Femur (tissue), 1 donor: ENCODE data around the gene GMDS.
A peak's percentile ranks its signal among the peaks of the same experiment; 100 is the strongest.
"Not testable (repeated sequence)": the region's sequence is repeated elsewhere in the genome, so short reads cannot be mapped to it uniquely, and the experiment has no call there.

Experiments used
- DNase-seq: peaks from one replicate; pipeline ENCODE4 v3.0.0-alpha.2; 2017

Gene GMDS

GRCh38 chr6:1850121-1850839 lies 395.1 kb downstream of the GMDS start:
- DNase-seq, result no peak

DNA sequence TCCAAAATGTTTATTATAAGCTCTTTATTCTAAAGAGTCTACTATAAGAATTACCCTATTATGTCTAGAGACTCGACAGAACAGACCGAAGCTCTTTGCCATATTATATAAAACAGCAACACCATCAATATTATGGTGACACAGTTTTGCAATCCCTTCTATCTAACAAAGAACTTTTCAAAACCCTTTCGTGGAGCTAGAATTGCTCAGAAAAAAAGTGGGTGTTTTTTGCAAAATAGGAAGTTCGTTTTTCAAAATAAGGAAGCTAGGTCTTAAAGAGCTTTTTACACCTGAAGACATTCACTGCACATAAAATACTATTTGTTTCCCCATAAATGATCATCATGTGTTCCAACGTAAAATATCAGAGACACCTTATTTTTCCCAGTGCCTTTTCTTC lies 395.7 kb downstream of the GMDS start:
- DNase-seq, result no peak

- no peak for DNase-seq
Observed at GRCh38 chr6:1848752-1849151, 396.7 kb downstream of the GMDS start.

GRCh38 chr6:1846611-1847010 lies 398.8 kb downstream of the GMDS start:
- DNase-seq, result no peak

GRCh38 chr6:1845543-1845942 lies 399.9 kb downstream of the GMDS start:
- not testable (repeated sequence) for DNase-seq

DNA sequence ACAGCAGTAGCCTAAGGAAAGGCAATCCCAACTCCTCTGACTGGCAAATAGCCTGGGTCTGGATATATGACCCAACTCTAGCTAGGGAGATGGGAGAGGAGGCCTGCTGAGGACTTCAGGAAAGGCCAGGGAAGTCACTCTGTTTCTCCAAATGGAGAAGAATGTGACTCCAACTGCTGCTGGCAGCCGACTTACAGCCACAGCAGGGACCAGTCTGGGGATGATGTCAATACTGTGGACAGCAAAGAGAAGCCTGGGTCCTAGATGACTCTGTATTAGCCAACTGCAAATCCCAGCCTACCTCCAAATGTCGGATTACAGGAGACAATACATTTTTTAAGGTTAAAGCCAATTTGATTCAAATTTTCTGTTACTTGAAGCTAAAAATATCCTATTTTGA lies 403.1 kb downstream of the GMDS start:
- no peak for DNase-seq

DNA sequence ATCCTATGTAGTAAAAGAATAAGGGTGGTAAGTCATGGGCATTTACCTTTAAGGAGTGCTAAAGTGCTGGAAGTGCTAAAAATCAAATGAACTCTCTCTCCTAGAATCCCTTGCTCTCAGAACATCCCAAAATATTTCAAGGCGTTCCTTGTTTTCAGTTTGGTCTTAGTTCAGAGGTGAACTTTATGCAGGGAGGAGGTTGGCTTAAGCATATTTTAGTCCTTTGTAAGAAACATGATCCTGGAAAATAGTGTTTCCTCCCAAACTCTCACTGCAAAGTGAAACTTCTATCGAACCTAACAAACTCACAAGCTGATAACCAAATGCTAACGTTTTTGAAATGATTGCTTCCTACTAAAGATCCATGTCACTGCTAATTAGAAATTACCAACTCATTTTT lies 404.3 kb downstream of the GMDS start:
- DNase-seq, result no peak

- peak; percentile 36 for DNase-seq
Observed at GRCh38 chr6:1840491-1841121, 404.8 kb downstream of the GMDS start.

- no peak for DNase-seq
Observed at GRCh38 chr6:1839361-1839760, 406.0 kb downstream of the GMDS start.

DNA sequence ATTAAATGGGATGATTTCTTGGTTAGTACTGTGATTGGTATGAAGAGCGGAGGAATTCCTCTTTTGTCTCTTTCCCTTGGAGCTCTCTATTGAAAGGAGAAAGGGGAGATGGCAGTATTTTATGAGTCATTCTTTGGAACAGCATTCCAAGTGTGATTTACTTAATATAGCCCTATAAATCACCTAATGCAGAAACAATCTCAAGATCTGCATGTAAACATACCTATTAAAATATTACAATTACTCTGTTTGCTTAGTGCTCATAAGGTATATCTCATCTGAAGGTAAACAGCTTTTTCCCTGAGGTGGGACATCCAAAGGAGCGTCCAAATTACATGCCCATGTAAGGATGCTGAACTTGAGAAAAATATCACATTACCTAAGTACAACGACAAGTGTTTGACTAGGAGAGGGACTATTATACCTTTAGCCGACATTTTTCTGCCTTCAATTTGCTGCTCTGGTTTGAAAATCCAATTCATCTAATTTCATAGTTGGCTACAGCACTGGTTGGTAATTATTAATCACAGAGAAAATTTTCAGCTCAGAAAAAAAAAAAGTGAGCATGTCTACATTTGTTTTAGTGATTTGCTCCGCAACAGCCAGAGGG lies 406.7 kb downstream of the GMDS start:
- no peak for DNase-seq

- no peak for DNase-seq
Observed at GRCh38 chr6:1837826-1838225, 407.6 kb downstream of the GMDS start.

DNA sequence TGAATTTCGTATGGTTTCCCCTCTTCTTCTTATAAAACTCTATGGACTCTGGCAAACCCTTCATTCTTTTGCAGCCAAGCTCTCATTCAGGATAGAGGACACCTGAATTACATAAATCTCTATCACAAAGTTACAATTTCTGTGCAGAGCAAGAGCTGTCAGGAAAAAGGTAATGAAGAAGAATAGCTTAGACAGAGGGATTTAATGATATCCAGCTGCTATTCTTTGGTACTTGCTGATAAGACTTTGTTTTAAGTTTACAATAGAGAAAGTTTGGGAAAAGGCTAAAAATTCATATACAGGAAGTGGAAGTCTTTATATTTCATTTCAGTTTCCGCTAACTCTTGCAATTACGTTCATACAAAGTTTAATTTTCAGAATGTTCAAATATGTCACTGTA lies 408.7 kb downstream of the GMDS start:
- no peak for DNase-seq

DNA sequence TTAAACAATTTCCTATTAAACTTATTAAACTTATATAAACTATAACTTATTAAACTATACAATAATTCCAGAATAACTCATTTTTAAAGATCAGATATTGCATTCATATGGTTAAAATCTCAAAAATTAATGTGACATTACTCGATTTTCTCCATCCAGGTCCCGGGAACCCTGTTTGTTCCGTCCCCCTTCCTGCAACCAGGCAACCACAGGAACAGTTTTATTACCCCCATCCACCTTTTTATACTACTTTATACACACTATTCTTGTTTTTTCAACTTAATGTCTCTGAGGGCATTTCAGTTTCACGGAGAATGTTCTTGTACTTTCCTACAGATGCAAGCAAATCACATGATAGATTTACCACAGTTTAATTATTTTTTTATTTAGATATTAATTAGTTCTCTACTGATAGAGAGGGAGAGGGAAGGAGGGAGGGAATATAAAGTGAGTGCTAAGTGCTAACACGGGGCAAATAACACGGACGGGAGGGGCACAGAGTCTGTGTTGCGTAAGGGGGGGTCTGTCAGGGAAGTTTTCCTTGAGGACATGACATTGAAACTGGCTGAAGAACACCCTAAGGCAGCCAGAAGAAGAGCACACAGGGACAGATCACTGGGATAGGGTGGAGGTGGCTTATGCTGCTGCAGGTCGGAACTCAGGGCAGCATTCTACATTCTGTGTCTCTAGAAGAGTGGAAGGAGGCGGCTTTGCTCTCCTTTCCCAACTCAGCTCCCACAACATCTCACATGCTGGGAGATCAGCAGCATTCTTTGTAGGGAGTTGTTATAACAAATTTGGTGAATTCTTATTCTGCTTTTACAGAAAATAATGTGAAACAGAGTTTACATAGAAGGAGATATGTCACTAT lies 410.5 kb downstream of the GMDS start:
- no peak for DNase-seq

GRCh38 chr6:1834207-1834606 lies 411.2 kb downstream of the GMDS start:
- no peak for DNase-seq

GRCh38 chr6:1832844-1833787 lies 412.3 kb downstream of the GMDS start:
- peak; percentile 81 for DNase-seq

DNA sequence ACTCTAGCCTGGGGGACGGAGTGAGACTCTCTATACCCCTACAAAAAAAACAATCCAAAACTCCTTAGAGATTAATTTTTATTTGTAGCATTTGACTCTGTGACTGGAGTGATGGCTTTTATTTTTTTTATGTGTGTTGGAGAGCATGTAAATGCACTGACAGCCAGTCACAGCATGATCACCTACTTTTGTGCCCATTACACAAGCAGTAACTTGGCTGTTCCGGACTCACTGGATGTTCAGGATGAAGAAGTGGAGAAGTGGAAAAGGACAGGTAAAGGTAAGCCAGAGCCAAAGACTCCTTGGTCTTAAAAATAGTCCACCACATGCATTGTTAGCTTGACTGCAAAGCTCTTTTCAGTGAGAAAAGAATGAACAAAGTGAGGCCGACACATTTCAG lies 413.0 kb downstream of the GMDS start:
- DNase-seq, result no peak

- DNase-seq, result no peak
Observed at GRCh38 chr6:1827984-1828793, 417.2 kb downstream of the GMDS start.

- DNase-seq, result no peak
Observed at GRCh38 chr6:1825926-1826325, 419.5 kb downstream of the GMDS start.

- no peak for DNase-seq
Observed at GRCh38 chr6:1825277-1825676, 420.1 kb downstream of the GMDS start.

DNA sequence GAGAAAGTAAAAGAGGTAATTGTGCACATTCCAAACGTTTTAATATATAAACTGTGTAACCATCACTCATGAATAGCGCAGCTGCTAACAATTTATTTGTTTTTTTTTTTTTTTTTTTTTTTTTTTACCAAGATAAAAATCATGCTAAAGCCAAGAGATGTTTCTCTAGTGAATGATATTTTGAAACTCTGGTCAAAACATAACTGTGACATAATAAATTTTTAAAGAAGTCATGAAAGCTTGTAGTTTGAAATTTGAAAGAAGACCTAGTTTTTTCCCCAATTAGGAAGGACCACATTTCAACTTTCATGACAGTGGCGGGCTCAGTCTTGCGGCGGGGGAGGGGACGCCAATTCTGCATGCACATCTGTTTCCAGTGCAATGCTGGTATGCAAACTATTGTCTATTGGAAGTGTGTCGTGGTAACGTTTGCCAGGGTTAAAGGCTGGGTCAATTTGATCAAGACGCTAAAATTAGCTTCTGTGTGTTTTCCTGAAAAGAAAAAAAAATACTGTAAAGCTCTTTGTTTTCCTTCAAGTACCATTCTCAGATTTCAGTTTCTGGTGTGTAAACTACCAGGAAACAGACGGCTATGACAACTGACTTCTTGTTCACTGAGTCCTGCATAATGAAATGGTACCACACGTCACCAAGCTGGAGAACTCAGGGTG lies 423.8 kb downstream of the GMDS start:
- DNase-seq, result peak; percentile 73

DNA sequence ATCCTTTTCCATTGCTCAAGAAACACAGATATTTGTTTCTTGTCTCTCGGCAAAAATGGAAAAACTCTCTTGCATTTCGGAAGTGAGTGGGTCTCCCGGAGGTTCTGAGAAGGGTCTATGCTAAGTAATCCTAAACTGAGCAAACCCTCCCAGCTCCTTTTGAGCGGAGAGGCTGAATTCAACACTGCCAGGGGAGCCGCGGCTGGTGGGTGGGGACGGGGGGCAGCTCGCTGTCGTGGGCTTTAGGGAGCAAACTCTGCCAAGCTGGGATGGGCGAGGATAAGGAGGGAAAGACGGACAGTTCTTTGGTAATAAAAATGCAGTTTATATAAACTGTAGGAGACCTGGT lies 424.3 kb downstream of the GMDS start:
- no peak for DNase-seq
